ENCODE results near the gene FBXL17. TPM values are rescaled to one million over a fixed set of nuclear protein-coding genes. Genes with fewer than 3 reads are reported as not detected.

Gene FBXL17
- total RNA-seq, 4 donors from 2014 or later = 10.9 to 19.8 (median 15.0) TPM

- ATAC-seq (ENCODE audit: low FRiP score) = peak; percentile 45
- no peak for DNase-seq (ENCODE audit: low spot score)
- TF ChIP-seq, protein P1, sequence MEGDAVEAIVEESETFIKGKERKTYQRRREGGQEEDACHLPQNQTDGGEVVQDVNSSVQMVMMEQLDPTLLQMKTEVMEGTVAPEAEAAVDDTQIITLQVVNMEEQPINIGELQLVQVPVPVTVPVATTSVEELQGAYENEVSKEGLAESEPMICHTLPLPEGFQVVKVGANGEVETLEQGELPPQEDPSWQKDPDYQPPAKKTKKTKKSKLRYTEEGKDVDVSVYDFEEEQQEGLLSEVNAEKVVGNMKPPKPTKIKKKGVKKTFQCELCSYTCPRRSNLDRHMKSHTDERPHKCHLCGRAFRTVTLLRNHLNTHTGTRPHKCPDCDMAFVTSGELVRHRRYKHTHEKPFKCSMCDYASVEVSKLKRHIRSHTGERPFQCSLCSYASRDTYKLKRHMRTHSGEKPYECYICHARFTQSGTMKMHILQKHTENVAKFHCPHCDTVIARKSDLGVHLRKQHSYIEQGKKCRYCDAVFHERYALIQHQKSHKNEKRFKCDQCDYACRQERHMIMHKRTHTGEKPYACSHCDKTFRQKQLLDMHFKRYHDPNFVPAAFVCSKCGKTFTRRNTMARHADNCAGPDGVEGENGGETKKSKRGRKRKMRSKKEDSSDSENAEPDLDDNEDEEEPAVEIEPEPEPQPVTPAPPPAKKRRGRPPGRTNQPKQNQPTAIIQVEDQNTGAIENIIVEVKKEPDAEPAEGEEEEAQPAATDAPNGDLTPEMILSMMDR (IDR thresholded peaks at IDR 0.05) = no peak
These were observed 297.8 kb downstream of the FBXL17 start for GRCh38 chr5:108084105-108084504.

GRCh38 chr5:108083232-108083631 lies 298.7 kb downstream of the FBXL17 start:
- DNase-seq (ENCODE audit: low spot score) = no peak
- ATAC-seq (ENCODE audit: low FRiP score) = no peak
- TF ChIP-seq, protein P1 (IDR thresholded peaks at IDR 0.05) = no peak

GRCh38 chr5:108081707-108082106 lies 300.2 kb downstream of the FBXL17 start:
- TF ChIP-seq, protein P1 (IDR thresholded peaks at IDR 0.05) = no peak
- DNase-seq (ENCODE audit: low spot score) = no peak
- ATAC-seq (ENCODE audit: low FRiP score) = no peak

- peak; percentile 84 for ATAC-seq (ENCODE audit: low FRiP score)
- DNase-seq (ENCODE audit: low spot score) = no peak
- TF ChIP-seq, protein P1 (IDR thresholded peaks at IDR 0.05) = no peak
These were observed 302.1 kb downstream of the FBXL17 start for GRCh38 chr5:108079753-108080152.

DNA sequence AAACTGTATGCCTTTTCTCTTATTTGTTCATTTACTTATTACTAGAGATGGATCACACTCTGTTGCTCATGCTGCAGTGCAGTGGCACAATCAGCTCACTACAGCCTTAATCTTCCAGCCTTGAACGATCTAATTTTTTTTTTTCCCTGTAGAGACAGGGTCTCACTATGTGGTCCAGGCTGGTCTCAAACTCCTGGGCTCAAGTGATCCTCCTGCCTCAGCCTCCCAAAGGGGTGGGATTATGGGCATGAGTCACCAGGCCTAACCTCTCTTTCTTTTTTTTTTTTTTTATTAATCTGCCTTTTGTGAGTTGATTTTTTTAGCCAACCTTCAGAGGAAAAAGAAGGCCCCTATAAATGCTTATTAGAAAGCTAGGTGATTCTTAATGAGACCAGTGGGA lies 303.0 kb downstream of the FBXL17 start:
- TF ChIP-seq, protein P1 (IDR thresholded peaks at IDR 0.05) = no peak

DNA sequence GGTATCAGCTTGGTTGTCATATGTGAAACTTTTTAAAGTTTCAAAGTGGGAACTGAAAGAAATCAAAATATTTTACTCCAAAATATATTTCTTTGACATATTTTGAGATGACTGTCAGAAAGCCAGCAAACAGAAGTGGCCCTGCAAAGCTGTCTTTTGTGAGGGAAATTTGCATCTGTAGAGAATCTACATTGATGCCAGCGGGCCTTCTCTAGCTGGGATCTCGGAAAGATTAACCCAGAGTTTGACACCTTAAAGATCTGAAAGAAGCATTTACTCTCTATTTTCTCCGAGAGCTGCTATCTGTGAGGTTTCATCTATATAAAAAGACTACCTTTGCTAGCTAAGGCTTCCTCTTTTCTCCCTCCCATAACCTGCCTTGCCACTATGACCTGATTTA lies 303.6 kb downstream of the FBXL17 start:
- no peak for DNase-seq (ENCODE audit: low spot score)
- TF ChIP-seq, protein P1 (IDR thresholded peaks at IDR 0.05) = no peak

More for the DNA sequence above, 303.0 kb downstream of the FBXL17 start:
- no peak for ATAC-seq (ENCODE audit: low FRiP score)
- no peak for DNase-seq (ENCODE audit: low spot score)

DNA sequence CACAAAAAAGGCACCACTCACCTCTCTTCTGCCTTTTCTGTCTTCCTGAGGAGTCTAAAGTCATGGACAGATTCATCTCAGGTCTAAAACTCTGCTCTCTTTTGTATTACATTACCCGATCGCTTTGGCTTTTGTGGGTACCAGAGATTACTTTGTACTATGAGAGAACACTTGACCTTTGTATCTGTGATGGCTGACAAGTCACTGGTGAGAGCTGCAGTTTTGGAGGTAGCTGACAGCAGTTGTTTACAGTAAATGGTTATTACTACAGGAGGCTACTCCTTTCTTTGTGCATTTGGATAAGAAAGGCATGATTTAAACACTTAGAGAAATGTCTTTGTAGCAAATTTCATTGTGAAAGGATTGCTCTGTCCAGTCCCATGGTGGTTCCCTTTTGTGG lies 307.3 kb downstream of the FBXL17 start:
- TF ChIP-seq, protein P1 (IDR thresholded peaks at IDR 0.05) = no peak
- ATAC-seq (ENCODE audit: low FRiP score) = no peak
- DNase-seq (ENCODE audit: low spot score) = no peak

More for the DNA sequence above, 303.6 kb downstream of the FBXL17 start:
- ATAC-seq (ENCODE audit: low FRiP score) = no peak
